ENCODE data around the gene MCRS1.

MCRS1 gene

GRCh38 chr12:49562831-49563230 lies 5.1 kb downstream of the MCRS1 start:
- H3K27me3 ChIP-seq (ENCODE audit: insufficient read depth, low read length, poor library complexity, severe bottlenecking), result no peaks in the 10 kb centered on the region
- no peaks in the 10 kb centered on the region for H3K9me2 ChIP-seq (replicated peaks; ENCODE audit: low read depth, low read length)
- H3K36me3 ChIP-seq (ENCODE audit: insufficient read depth, low read length), result peaks cover 44% of the 10 kb centered on the region
- H4K20me1 ChIP-seq (ENCODE audit: insufficient read depth, low read length, poor library complexity, severe bottlenecking), result peaks cover 16% of the 10 kb centered on the region
- no peak overlapping the region for H3K4me2 ChIP-seq (ENCODE audit: low read depth, low read length, poor library complexity, severe bottlenecking)
- no peaks in the 10 kb centered on the region for H3K9me3 ChIP-seq (ENCODE audit: insufficient read depth, low read depth, low read length)
- peaks cover 38% of the 10 kb centered on the region for H3K4me1 ChIP-seq (ENCODE audit: insufficient read depth, low read length, poor library complexity, severe bottlenecking)
- H2AFZ ChIP-seq (ENCODE audit: low read length), result no peak overlapping the region
- H3K9ac ChIP-seq (ENCODE audit: low read depth, low read length, poor library complexity, severe bottlenecking), result no peak overlapping the region
- no peak for TF ChIP-seq CTCF (conservative IDR thresholded peaks at IDR 0.05; ENCODE audit: low read length)
- TF ChIP-seq EZH2phosphoT487 (IDR thresholded peaks at IDR 0.05; ENCODE audit: borderline replicate concordance), result no peak
- peaks cover 34% of the 10 kb centered on the region for H3K79me2 ChIP-seq (ENCODE audit: insufficient read depth, low read length)
- no peaks in the 10 kb centered on the region for H3F3A ChIP-seq (ENCODE audit: low read depth)
- no peak overlapping the region for H3K4me3 ChIP-seq (ENCODE audit: low read length, poor library complexity, severe bottlenecking)

GRCh38 chr12:49562233-49562632 lies 5.7 kb downstream of the MCRS1 start:
- H3K36me3 ChIP-seq (ENCODE audit: insufficient read depth, low read length), result peaks cover 44% of the 10 kb centered on the region

GRCh38 chr12:49560695-49561094 lies 7.2 kb downstream of the MCRS1 start:
- Histone ChIP-seq H3F3A (ENCODE audit: low read depth) (no peaks in the 10 kb centered on the region), H3K79me2 (ENCODE audit: insufficient read depth, low read length) (peaks cover 12% of the 10 kb centered on the region; the same call in 1 of the 2 replicates)

More at GRCh38 chr12:49562233-49562632, 5.7 kb downstream of the MCRS1 start:
- no peaks in the 10 kb centered on the region for H3K9me3 ChIP-seq (ENCODE audit: insufficient read depth, low read depth, low read length)
- H3K9ac ChIP-seq (ENCODE audit: low read depth, low read length, poor library complexity, severe bottlenecking), result no peak overlapping the region
- TF ChIP-seq EZH2phosphoT487 (IDR thresholded peaks at IDR 0.05; ENCODE audit: borderline replicate concordance) (no peak), CTCF (conservative IDR thresholded peaks at IDR 0.05; ENCODE audit: low read length) (no peak)
- no peaks in the 10 kb centered on the region for H3F3A ChIP-seq (ENCODE audit: low read depth)
- H3K4me3 ChIP-seq (ENCODE audit: low read length, poor library complexity, severe bottlenecking), result no peak overlapping the region
- H3K4me1 ChIP-seq (ENCODE audit: insufficient read depth, low read length, poor library complexity, severe bottlenecking), result peaks cover 35% of the 10 kb centered on the region
- H4K20me1 ChIP-seq (ENCODE audit: insufficient read depth, low read length, poor library complexity, severe bottlenecking), result peaks cover 12% of the 10 kb centered on the region
- no peak overlapping the region for H3K4me2 ChIP-seq (ENCODE audit: low read depth, low read length, poor library complexity, severe bottlenecking)
- no peaks in the 10 kb centered on the region for H3K9me2 ChIP-seq (replicated peaks; ENCODE audit: low read depth, low read length)
- no peak overlapping the region for H2AFZ ChIP-seq (ENCODE audit: low read length)
- H3K79me2 ChIP-seq (ENCODE audit: insufficient read depth, low read length), result peaks cover 28% of the 10 kb centered on the region
- H3K27me3 ChIP-seq (ENCODE audit: insufficient read depth, low read length, poor library complexity, severe bottlenecking), result no peaks in the 10 kb centered on the region

More at GRCh38 chr12:49560695-49561094, 7.2 kb downstream of the MCRS1 start:
- no peak overlapping the region for H3K9ac ChIP-seq (ENCODE audit: low read depth, low read length, poor library complexity, severe bottlenecking)
- no peak overlapping the region for H3K4me3 ChIP-seq (ENCODE audit: low read length, poor library complexity, severe bottlenecking)
- no peak for TF ChIP-seq CTCF (conservative IDR thresholded peaks at IDR 0.05; ENCODE audit: low read length)
- no peak for TF ChIP-seq EZH2phosphoT487 (IDR thresholded peaks at IDR 0.05; ENCODE audit: borderline replicate concordance)
- H4K20me1 ChIP-seq (ENCODE audit: insufficient read depth, low read length, poor library complexity, severe bottlenecking), result peaks cover 7% of the 10 kb centered on the region
- H3K9me2 ChIP-seq (replicated peaks; ENCODE audit: low read depth, low read length), result no peaks in the 10 kb centered on the region
- no peaks in the 10 kb centered on the region for H3K27me3 ChIP-seq (ENCODE audit: insufficient read depth, low read length, poor library complexity, severe bottlenecking)
- no peaks in the 10 kb centered on the region for H3K9me3 ChIP-seq (ENCODE audit: insufficient read depth, low read depth, low read length)
- peaks cover 21% of the 10 kb centered on the region for H3K4me1 ChIP-seq (ENCODE audit: insufficient read depth, low read length, poor library complexity, severe bottlenecking)
- no peak overlapping the region for H3K4me2 ChIP-seq (ENCODE audit: low read depth, low read length, poor library complexity, severe bottlenecking)
- peaks cover 44% of the 10 kb centered on the region for H3K36me3 ChIP-seq (ENCODE audit: insufficient read depth, low read length)
- no peak overlapping the region for H2AFZ ChIP-seq (ENCODE audit: low read length)

Measured in Loucy (cell line).